NCI-H510A treated with DMSO at 0.1 percent for 48 hours (cell line): ENCODE data around the gene ARFGAP3.

ENCODE experiments used
- DNase-seq: peaks from one replicate; lab custom pipeline; 2025; lab: John Stamatoyannopoulos, UW

The ARFGAP3 gene

GRCh38 chr22:42884616-42885375 is 27.7 kb upstream of the ARFGAP3 start:
- DNase-seq: no peak

GRCh38 chr22:42883970-42884369 is 26.9 kb upstream of the ARFGAP3 start:
- DNase-seq: no peak

- no peak for DNase-seq
Measured at GRCh38 chr22:42883121-42883520, 26.0 kb upstream of the ARFGAP3 start.

GRCh38 chr22:42881982-42882656 is 25.0 kb upstream of the ARFGAP3 start:
- DNase-seq: no peak

- no peak for DNase-seq
Measured at GRCh38 chr22:42881298-42881697, 24.2 kb upstream of the ARFGAP3 start.

GRCh38 chr22:42880815-42881214 is 23.7 kb upstream of the ARFGAP3 start:
- no peak for DNase-seq

GRCh38 chr22:42879371-42880021 is 22.4 kb upstream of the ARFGAP3 start:
- DNase-seq: peak; percentile 33

GRCh38 chr22:42878561-42879305 is 21.7 kb upstream of the ARFGAP3 start:
- no peak for DNase-seq

GRCh38 chr22:42877597-42878340 is 20.7 kb upstream of the ARFGAP3 start:
- DNase-seq: no peak

GRCh38 chr22:42877158-42877557 is 20.1 kb upstream of the ARFGAP3 start:
- no peak for DNase-seq

- DNase-seq: no peak
Measured at GRCh38 chr22:42876041-42876440, 19.0 kb upstream of the ARFGAP3 start.

GRCh38 chr22:42874010-42874409 is 16.9 kb upstream of the ARFGAP3 start:
- DNase-seq: no peak

GRCh38 chr22:42873356-42873755 is 16.3 kb upstream of the ARFGAP3 start:
- DNase-seq: no peak

GRCh38 chr22:42872821-42873220 is 15.7 kb upstream of the ARFGAP3 start:
- DNase-seq: no peak

GRCh38 chr22:42871146-42872050 is 14.3 kb upstream of the ARFGAP3 start:
- no peak for DNase-seq

GRCh38 chr22:42869888-42870480 is 12.9 kb upstream of the ARFGAP3 start:
- no peak for DNase-seq

GRCh38 chr22:42869463-42869862 is 12.4 kb upstream of the ARFGAP3 start:
- DNase-seq: no peak

GRCh38 chr22:42868751-42869251 is 11.7 kb upstream of the ARFGAP3 start:
- DNase-seq: no peak

GRCh38 chr22:42866100-42866499 is 9.0 kb upstream of the ARFGAP3 start:
- DNase-seq: no peak

- no peak for DNase-seq
Measured at GRCh38 chr22:42865536-42865935, 8.5 kb upstream of the ARFGAP3 start.
